ENCODE results near the gene LRR1. TPM values are rescaled to one million over a fixed set of nuclear protein-coding genes. Genes with fewer than 3 reads are reported as not detected.

Gene LRR1
- total and polyA plus RNA-seq, 9 of the 15 experiments (the other 6 are each of a cell fraction or from before 2014, with no cell fraction given), result 26.5 to 58.1 (median 31.8) TPM

GRCh38 chr14:49585803-49586672, 12.7 kb upstream of the LRR1 start, which contains the start of gene RPS29 (continued):
- TF ChIP-seq CREB3L1 (IDR thresholded peaks at IDR 0.05; ENCODE audit: borderline replicate concordance, low read depth) (peak; percentile 46; the same call in 1 of the 2 replicates), ZNF318 (IDR thresholded peaks at IDR 0.05; ENCODE audit: borderline replicate concordance in 1 of 2, low read depth in 1 of 2) (no peak), HNRNPLL (IDR thresholded peaks at IDR 0.05; ENCODE audit: low read depth, low read length, poor library complexity, severe bottlenecking) (peak; percentile 67), PRPF4 (IDR thresholded peaks at IDR 0.05; ENCODE audit: insufficient read depth, low read depth, low read length, poor library complexity, severe bottlenecking) (no peak), MAFG (tag; conservative IDR thresholded peaks at IDR 0.05) (no peak), ZNF57 (CRISPR knock-in tag; IDR thresholded peaks at IDR 0.05) (no peak), HNRNPUL1 (IDR thresholded peaks at IDR 0.05; ENCODE audit: low read length) (no peak), PREB (CRISPR knock-in tag; IDR thresholded peaks at IDR 0.05) (no peak), CBX5 (IDR thresholded peaks at IDR 0.05; ENCODE audit: borderline replicate concordance, low read depth) (no peak), ELK1 (CRISPR knock-in tag; IDR thresholded peaks at IDR 0.05) (no peak), KLF1 (tag; IDR thresholded peaks at IDR 0.05) (no peak), NR2F6 (CRISPR knock-in tag; IDR thresholded peaks at IDR 0.05) (no peak), HEY1 (CRISPR knock-in tag; IDR thresholded peaks at IDR 0.05; ENCODE audit: borderline replicate concordance) (no peak)

Measured in K562 (cell line).